ENCODE data around the gene FRY. TPM values are rescaled to one million over a fixed set of nuclear protein-coding genes. Genes with fewer than 3 reads are reported as not detected.

The FRY gene
- total and polyA plus RNA-seq, 2 donors from 2014 or later, result 21.8 to 69.5 TPM

GRCh38 chr13:32216281-32216680 is 184.7 kb downstream of the FRY start:
- TF ChIP-seq, protein P1, sequence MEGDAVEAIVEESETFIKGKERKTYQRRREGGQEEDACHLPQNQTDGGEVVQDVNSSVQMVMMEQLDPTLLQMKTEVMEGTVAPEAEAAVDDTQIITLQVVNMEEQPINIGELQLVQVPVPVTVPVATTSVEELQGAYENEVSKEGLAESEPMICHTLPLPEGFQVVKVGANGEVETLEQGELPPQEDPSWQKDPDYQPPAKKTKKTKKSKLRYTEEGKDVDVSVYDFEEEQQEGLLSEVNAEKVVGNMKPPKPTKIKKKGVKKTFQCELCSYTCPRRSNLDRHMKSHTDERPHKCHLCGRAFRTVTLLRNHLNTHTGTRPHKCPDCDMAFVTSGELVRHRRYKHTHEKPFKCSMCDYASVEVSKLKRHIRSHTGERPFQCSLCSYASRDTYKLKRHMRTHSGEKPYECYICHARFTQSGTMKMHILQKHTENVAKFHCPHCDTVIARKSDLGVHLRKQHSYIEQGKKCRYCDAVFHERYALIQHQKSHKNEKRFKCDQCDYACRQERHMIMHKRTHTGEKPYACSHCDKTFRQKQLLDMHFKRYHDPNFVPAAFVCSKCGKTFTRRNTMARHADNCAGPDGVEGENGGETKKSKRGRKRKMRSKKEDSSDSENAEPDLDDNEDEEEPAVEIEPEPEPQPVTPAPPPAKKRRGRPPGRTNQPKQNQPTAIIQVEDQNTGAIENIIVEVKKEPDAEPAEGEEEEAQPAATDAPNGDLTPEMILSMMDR (IDR thresholded peaks at IDR 0.05; ENCODE audit: borderline replicate concordance, extremely low read depth, insufficient read depth), result no peak
- FAIRE-seq (no peak), DNase-seq (no peak)
- H3K27ac ChIP-seq (ENCODE audit: low read depth in 2 of 2, low read length in 2 of 2), result no peak overlapping the region
- H3K27me3 ChIP-seq (ENCODE audit: control insufficient read depth, insufficient read depth, low read length), result no peaks in the 10 kb centered on the region
- H3K9ac ChIP-seq (ENCODE audit: low read length in 3 of 3), result no peak overlapping the region
- H3K4me1 ChIP-seq (ENCODE audit: control insufficient read depth in 2 of 3, insufficient read depth in 2 of 3, low read depth in 1 of 3, low read length in 3 of 3), result no peaks in the 10 kb centered on the region
- H3K4me3 ChIP-seq (ENCODE audit: low read length in 3 of 3), result no peak overlapping the region
- intact Hi-C loops (cut with DNase I), result no loop called here
- no peaks in the 10 kb centered on the region for H3K9me3 ChIP-seq (ENCODE audit: control insufficient read depth in 2 of 3, insufficient read depth in 1 of 3, low read length in 3 of 3)
- H3K36me3 ChIP-seq (ENCODE audit: control insufficient read depth in 2 of 3, insufficient read depth in 3 of 3, low read length in 3 of 3), result no peaks in the 10 kb centered on the region

DNA sequence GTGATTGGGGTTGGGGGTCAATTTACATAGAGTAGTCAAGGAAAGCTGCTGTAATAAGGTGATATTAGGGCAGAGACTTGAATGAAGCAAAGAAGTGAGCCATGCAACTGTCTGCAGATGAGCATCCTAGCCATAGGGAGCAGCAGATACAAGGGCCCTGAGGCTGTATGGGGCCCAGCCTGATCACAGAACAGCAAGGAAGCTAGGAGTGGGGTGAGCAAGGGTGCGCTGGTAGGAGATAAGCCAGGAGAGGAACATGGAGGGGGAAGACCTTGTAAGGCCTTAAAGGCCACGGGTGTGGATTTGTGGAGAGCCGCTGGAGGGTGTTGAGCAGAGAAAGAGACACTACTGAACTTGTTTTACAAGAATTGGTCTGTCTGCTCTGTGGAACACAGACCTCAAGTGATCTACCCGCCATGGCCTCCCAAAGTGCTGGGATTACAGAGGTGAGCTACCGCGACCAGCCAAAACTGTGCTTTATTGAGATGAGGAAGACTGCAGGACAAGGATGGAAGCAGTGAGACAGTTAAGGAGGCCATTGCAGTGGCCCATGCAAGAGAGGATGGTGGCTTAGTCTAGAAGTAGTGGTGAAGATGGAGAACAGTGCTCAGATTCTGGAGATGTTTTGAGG is 190.6 kb downstream of the FRY start:
- Histone ChIP-seq H3K36me3 (ENCODE audit: control insufficient read depth in 2 of 3, insufficient read depth in 3 of 3, low read length in 3 of 3) (peaks cover 0 to 2% (median 0%) of the 10 kb centered on the region in 3 donors), H3K9ac (ENCODE audit: low read length in 3 of 3) (no peak overlapping the region), H3K9me3 (ENCODE audit: control insufficient read depth in 2 of 3, insufficient read depth in 1 of 3, low read length in 3 of 3) (no peaks in the 10 kb centered on the region), H3K4me1 (ENCODE audit: control insufficient read depth in 2 of 3, insufficient read depth in 2 of 3, low read depth in 1 of 3, low read length in 3 of 3) (no peaks in the 10 kb centered on the region), H3K27ac (ENCODE audit: low read depth in 2 of 2, low read length in 2 of 2) (no peak overlapping the region), H3K27me3 (ENCODE audit: control insufficient read depth, insufficient read depth, low read length) (no peaks in the 10 kb centered on the region), H3K4me3 (ENCODE audit: low read length in 3 of 3) (no peak overlapping the region)
- no peak for FAIRE-seq
- TF ChIP-seq, protein P1 (IDR thresholded peaks at IDR 0.05; ENCODE audit: borderline replicate concordance, extremely low read depth, insufficient read depth), result no peak
- intact Hi-C loops (cut with DNase I), result no loop called here
- DNase-seq, result no peak

DNA sequence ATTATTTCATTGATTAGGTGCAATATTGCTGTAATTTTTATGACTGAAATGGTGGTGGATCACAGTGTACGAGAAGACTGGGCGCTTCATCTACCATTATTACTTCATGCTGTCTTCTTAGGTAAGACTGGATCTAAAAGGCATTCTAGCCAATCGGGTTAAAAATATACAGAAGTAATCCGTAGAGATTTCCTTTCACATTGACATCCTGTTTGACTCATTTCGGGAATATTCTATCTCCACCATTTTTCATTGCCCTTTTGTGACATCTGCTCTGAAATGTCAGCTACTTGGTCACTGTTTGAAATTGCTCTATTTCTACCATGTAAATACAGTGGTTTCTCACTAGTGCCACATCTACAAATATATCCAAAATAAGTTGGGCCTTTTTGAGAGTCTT is 193.3 kb downstream of the FRY start:
- intact Hi-C loops (cut with DNase I), result no loop called here
- DNase-seq, result no peak
- Histone ChIP-seq H3K27me3 (ENCODE audit: control insufficient read depth, insufficient read depth, low read length) (no peaks in the 10 kb centered on the region), H3K4me1 (ENCODE audit: control insufficient read depth in 2 of 3, insufficient read depth in 2 of 3, low read depth in 1 of 3, low read length in 3 of 3) (no peaks in the 10 kb centered on the region), H3K27ac (ENCODE audit: low read depth in 2 of 2, low read length in 2 of 2) (no peak overlapping the region), H3K4me3 (ENCODE audit: low read length in 3 of 3) (no peak overlapping the region), H3K9ac (ENCODE audit: low read length in 3 of 3) (no peak overlapping the region), H3K36me3 (ENCODE audit: control insufficient read depth in 2 of 3, insufficient read depth in 3 of 3, low read length in 3 of 3) (peaks cover 0 to 5% (median 0%) of the 10 kb centered on the region in 3 donors), H3K9me3 (ENCODE audit: control insufficient read depth in 2 of 3, insufficient read depth in 1 of 3, low read length in 3 of 3) (no peaks in the 10 kb centered on the region)
- FAIRE-seq, result no peak
- TF ChIP-seq, protein P1 (IDR thresholded peaks at IDR 0.05; ENCODE audit: borderline replicate concordance, extremely low read depth, insufficient read depth), result no peak

Measured in kidney (tissue), 14 donors.